B cell (primary cell): ENCODE results near the gene GGCT. TPM values are rescaled to one million over a fixed set of nuclear protein-coding genes. Genes with fewer than 3 reads are reported as not detected.
"Not testable (repeated sequence)": the region's sequence is repeated elsewhere in the genome, so short reads cannot be mapped to it uniquely, and the experiment has no call there.

Experiments
- ATAC-seq: fragments of 200-7000 bp; cut with Tn5 transposase; one replicate; pipeline ENCODE4 v1.10.0; 2021; ENCODE audit warnings: low read depth, mild to moderate bottlenecking, moderate number of reproducible peaks, moderate library complexity
- CTCF ChIA-PET: fragments of 350-600 bp; sonication (Branson Sonifier 250); formaldehyde crosslinking; loops from one replicate; lab custom pipeline; 2021; ENCODE audit warnings: antibody characterized with exemption, inconsistent platforms; lab: Charles Lee
- POLR2A ChIA-PET: fragments of 350-600 bp; sonication (Branson Sonifier 250); formaldehyde crosslinking; loops from one replicate; lab custom pipeline; 2021; ENCODE audit warnings: antibody characterized with exemption; lab: Charles Lee
- DNase-seq: peaks from one replicate; pipeline ENCODE4 v3.0.0; 2013
- H2AFZ ChIP-seq: 2 replicates; pipeline ENCODE4 v1.6.1; 2012; ENCODE audit warnings: mild to moderate bottlenecking, low read depth, low read length; ENCODE audit not compliant: insufficient read depth, poor library complexity, severe bottlenecking
- H3K27ac ChIP-seq, 2 donors: 1 replicate in 1 of 2; 2 replicates in 1 of 2; pipeline ENCODE4 v1.5.1; 2012 to 2013; ENCODE audit warnings: low read length in 2 of 2, mild to moderate bottlenecking in 2 of 2, moderate library complexity in 1 of 2
- H3K27me3 ChIP-seq, 4 experiments: fragments of 200-600 bp in 1 of 4; sonication (generic) in 1 of 4; replicated peaks in 1 of 4; 1 replicate in 2 of 4; 2 replicates in 2 of 4; pipeline versions ENCODE4 v1.6.1 to v1.7.0; 2013 to 2016; ENCODE audit warnings: low read length in 3 of 4, mild to moderate bottlenecking in 2 of 4, mixed read lengths in 1 of 4, moderate library complexity in 1 of 4; ENCODE audit not compliant: insufficient read depth in 4 of 4, control insufficient read depth in 3 of 4; ENCODE audit errors: control extremely low read depth in 1 of 4
- H3K36me3 ChIP-seq, 2 experiments: replicated peaks in 1 of 2; 1 replicate in 1 of 2; 2 replicates in 1 of 2; pipeline versions ENCODE4 v1.6.1 to v1.7.1; 2013; ENCODE audit warnings: low read length in 1 of 2; ENCODE audit not compliant: insufficient read depth in 2 of 2, control insufficient read depth in 1 of 2; ENCODE audit errors: control extremely low read depth in 1 of 2, extremely low read depth in 1 of 2
- H3K4me1 ChIP-seq, 2 donors: fragments of 200-600 bp in 1 of 2; sonication (generic) in 1 of 2; 1 replicate in 1 of 2; 2 replicates in 1 of 2; pipeline versions ENCODE4 v1.5.1 to v1.6.1; 2013 to 2017; ENCODE audit warnings: low read length in 2 of 2; ENCODE audit not compliant: control insufficient read depth in 2 of 2, insufficient read depth in 2 of 2
- H3K4me2 ChIP-seq: replicated peaks from 2 replicates; pipeline ENCODE3; 2012; ENCODE audit warnings: mild to moderate bottlenecking, low read depth, low read length; ENCODE audit not compliant: poor library complexity, severe bottlenecking
- H3K4me3 ChIP-seq, 5 experiments: fragments of 200-600 bp in 1 of 5; sonication (generic) in 1 of 5; 1 replicate in 3 of 5; 2 replicates in 2 of 5; pipeline versions ENCODE4 v1.5.1 to v1.7.0; 2011 to 2016; ENCODE audit warnings: low read length in 4 of 5, mild to moderate bottlenecking in 4 of 5, low read depth in 2 of 5, control low read depth in 1 of 5, moderate library complexity in 1 of 5; ENCODE audit not compliant: insufficient read depth in 1 of 5; ENCODE audit errors: control extremely low read depth in 1 of 5, extremely low read depth in 1 of 5
- H3K79me2 ChIP-seq: fragments of 200-600 bp; sonication (generic); one replicate; pipeline ENCODE4 v1.6.0; 2016; ENCODE audit warnings: low read length; ENCODE audit not compliant: control insufficient read depth, insufficient read depth
- H3K9ac ChIP-seq: fragments of 200-600 bp; sonication (generic); 2 replicates; pipeline ENCODE4 v1.6.1; 2017; ENCODE audit warnings: mild to moderate bottlenecking, low read length, moderate library complexity
- H3K9me3 ChIP-seq, 3 donors: one replicate each; pipeline versions ENCODE4 v1.6.1 to v1.7.1; 2013; ENCODE audit warnings: low read length in 2 of 3; ENCODE audit not compliant: control insufficient read depth in 2 of 3, insufficient read depth in 1 of 3; ENCODE audit errors: control extremely low read depth in 1 of 3
- H4K20me1 ChIP-seq: 2 replicates; pipeline ENCODE4 v1.6.0; 2012; ENCODE audit warnings: mild to moderate bottlenecking, low read length; ENCODE audit not compliant: insufficient read depth, control insufficient read depth, poor library complexity, severe bottlenecking
- H3K27ac Mint-ChIP-seq: one replicate; pipeline ENCODE4 v1.8.0; 2021; ENCODE audit warnings: mixed read lengths
- H3K27me3 Mint-ChIP-seq: one replicate; pipeline ENCODE4 v1.8.0; 2021; ENCODE audit warnings: mixed read lengths
- H3K4me1 Mint-ChIP-seq: one replicate; pipeline ENCODE4 v1.8.0; 2021; ENCODE audit warnings: mixed read lengths
- H3K4me3 Mint-ChIP-seq: one replicate; pipeline ENCODE4 v1.8.0; 2021; ENCODE audit warnings: mixed read lengths
- H3K9me3 Mint-ChIP-seq: one replicate; pipeline ENCODE4 v1.8.0; 2022; ENCODE audit warnings: mixed read lengths; ENCODE audit not compliant: insufficient read depth
- EZH2 ChIP-seq: IDR thresholded peaks from 2 replicates; pipeline ENCODE4 v1.6.1; 2012; ENCODE audit warnings: borderline replicate concordance, low read depth, mild to moderate bottlenecking, moderate library complexity, low read length; ENCODE audit not compliant: insufficient read depth, poor library complexity, severe bottlenecking
- WGBS: methylation state at CpG from one replicate; pipeline ENCODE4 v1.1.5; 2013; ENCODE audit warnings: missing lambda C conversion rate; ENCODE audit not compliant: insufficient coverage; 5-methylcytosine and 5-hydroxymethylcytosine counted together
- intact Hi-C: fragments of 100-400 bp; cut with micrococcal nuclease; formaldehyde crosslinking; loops from one replicate; pipeline ENCODE4 v1.10.0; 2022
- polyA plus RNA-seq: library from polyadenylated mRNA; depleted of rRNA; stranded (reverse); fragments of >200 nt; gene quantifications from 2 replicates; pipeline ENCODE4 v1.2.3, GENCODE V29; 2012
- total RNA-seq, 2 donors: library from RNA; stranded (reverse); fragments of 120-200 nt in 1 of 2; gene quantifications; 1 replicate in 1 of 2; 2 replicates in 1 of 2; pipeline versions ENCODE4 v1.2.3 to v1.2.4, GENCODE V29; 2013 to 2022
- TF ChIP-seq, protein P1 (sequence below): fragments of 200-600 bp; IDR thresholded peaks from one replicate; pipeline ENCODE4 v1.8.0; 2022; ENCODE audit warnings: antibody characterized with exemption, mild to moderate bottlenecking

The GGCT gene
- total and polyA plus RNA-seq, 2 donors (not counting 1 experiment from before 2014, with no cell fraction given), result 8.1 to 12.5 TPM

DNA sequence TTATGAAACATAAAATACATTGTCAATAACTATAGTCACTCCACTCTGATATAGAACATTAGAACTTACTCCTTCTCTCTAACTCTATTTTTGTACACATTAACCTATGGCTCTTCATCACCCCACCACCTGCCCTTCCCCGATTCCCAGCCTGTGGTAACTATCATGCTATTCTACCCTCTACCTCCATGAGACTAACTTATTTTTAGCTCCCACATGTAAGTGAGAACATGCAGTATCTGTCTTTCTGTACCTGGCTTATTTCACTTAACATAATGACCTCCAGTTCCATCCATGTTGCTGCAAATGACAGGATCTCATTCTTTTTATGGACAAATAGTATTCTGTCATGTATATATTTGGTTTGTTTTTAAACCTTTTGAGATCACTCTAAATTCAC lies 17.3 kb downstream of the GGCT start:
- ChIA-PET POLR2A (no interaction called here), CTCF (no interaction called here)
- Histone ChIP-seq H3K27me3 (no peaks in the 10 kb centered on the region), H2AFZ (no peak overlapping the region), H3K79me2 (no peaks in the 10 kb centered on the region), H3K9me3 (peaks cover 0 to 4% (median 4%) of the 10 kb centered on the region in 3 donors), H3K4me3 (no peak overlapping the region), H3K27ac (no peak overlapping the region), H3K4me1 (no peaks in the 10 kb centered on the region), H3K4me2 (no peak overlapping the region), H3K9ac (no peak overlapping the region), H4K20me1 (no peaks in the 10 kb centered on the region), H3K36me3 (no peaks in the 10 kb centered on the region)
- no peak overlapping the region for H3K4me3 Mint-ChIP-seq
- WGBS, result 100% methylated on average over 1 of the region's 1 CpG
- no peaks in the 10 kb centered on the region for H3K4me1 Mint-ChIP-seq
- H3K9me3 Mint-ChIP-seq, result no peaks in the 10 kb centered on the region
- H3K27ac Mint-ChIP-seq, result no peak overlapping the region
- peaks cover 4% of the 10 kb centered on the region for H3K27me3 Mint-ChIP-seq
- DNase-seq (no peak), ATAC-seq (no peak)
- intact Hi-C loops, result no loop called here
- TF ChIP-seq, protein P1, sequence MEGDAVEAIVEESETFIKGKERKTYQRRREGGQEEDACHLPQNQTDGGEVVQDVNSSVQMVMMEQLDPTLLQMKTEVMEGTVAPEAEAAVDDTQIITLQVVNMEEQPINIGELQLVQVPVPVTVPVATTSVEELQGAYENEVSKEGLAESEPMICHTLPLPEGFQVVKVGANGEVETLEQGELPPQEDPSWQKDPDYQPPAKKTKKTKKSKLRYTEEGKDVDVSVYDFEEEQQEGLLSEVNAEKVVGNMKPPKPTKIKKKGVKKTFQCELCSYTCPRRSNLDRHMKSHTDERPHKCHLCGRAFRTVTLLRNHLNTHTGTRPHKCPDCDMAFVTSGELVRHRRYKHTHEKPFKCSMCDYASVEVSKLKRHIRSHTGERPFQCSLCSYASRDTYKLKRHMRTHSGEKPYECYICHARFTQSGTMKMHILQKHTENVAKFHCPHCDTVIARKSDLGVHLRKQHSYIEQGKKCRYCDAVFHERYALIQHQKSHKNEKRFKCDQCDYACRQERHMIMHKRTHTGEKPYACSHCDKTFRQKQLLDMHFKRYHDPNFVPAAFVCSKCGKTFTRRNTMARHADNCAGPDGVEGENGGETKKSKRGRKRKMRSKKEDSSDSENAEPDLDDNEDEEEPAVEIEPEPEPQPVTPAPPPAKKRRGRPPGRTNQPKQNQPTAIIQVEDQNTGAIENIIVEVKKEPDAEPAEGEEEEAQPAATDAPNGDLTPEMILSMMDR, result no peak
- TF ChIP-seq EZH2, result no peak

DNA sequence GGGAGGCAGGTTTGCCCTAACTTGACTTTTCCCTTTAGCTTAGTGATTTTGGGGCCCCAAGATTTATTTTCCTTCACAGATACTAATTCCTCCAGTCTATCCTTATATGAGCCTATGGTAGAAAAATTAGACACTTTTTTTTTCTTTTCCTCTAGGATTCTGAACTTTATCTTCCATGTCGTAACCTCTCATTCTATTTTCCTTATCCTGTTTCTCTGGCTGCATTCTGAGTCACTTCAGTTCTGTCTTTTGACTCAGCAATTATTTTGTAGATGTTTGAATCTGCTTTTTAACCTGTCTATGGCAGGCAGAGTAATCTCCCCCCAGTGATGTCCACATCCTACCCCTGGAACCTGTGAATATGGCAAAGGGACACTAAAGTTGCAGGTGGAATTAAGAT lies 19.0 kb downstream of the GGCT start:
- H3K4me3 Mint-ChIP-seq, result no peak overlapping the region
- H3K27me3 ChIP-seq, result no peaks in the 10 kb centered on the region
- H3K9me3 ChIP-seq, result peaks cover 0 to 4% (median 0%) of the 10 kb centered on the region in 3 donors
- no peak for TF ChIP-seq EZH2
- TF ChIP-seq, protein P1, result no peak
- ChIA-PET POLR2A (no interaction called here), CTCF (no interaction called here)
- H3K4me3 ChIP-seq, result no peak overlapping the region
- no peak overlapping the region for H2AFZ ChIP-seq
- H3K79me2 ChIP-seq, result no peaks in the 10 kb centered on the region
- no peak overlapping the region for H3K27ac Mint-ChIP-seq
- no CpG with 5 or more reads among the region's 1 CpG for WGBS
- H3K9me3 Mint-ChIP-seq, result no peaks in the 10 kb centered on the region
- H3K27ac ChIP-seq, result no peak overlapping the region
- ATAC-seq (no peak), DNase-seq (no peak)
- no peak overlapping the region for H3K4me2 ChIP-seq
- no peaks in the 10 kb centered on the region for H4K20me1 ChIP-seq
- no peak overlapping the region for H3K9ac ChIP-seq
- H3K4me1 Mint-ChIP-seq, result no peaks in the 10 kb centered on the region
- H3K27me3 Mint-ChIP-seq, result no peaks in the 10 kb centered on the region
- intact Hi-C loops, result no loop called here
- H3K4me1 ChIP-seq, result no peaks in the 10 kb centered on the region
- H3K36me3 ChIP-seq, result no peaks in the 10 kb centered on the region

DNA sequence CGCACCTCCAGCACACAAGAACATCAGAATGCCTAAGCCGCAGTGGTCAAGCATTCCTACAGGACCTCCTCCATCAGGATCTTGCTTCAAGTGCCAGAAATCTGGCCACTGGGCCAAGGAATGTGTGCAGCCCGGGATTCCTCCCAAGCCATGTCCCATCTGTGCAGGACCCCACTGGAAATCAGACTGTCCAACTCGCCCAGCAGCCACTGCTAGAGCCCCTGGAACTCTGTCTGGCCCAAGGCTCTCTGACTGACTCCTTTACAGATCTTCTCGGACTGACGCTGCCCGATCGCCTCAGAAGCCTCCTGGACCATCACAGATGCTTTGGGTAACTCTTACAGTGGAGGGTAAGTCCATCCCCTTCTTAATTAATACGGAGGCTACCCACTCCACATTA lies 23.2 kb downstream of the GGCT start:
- intact Hi-C loops, ATAC-seq, H3K9ac ChIP-seq, H3K27ac ChIP-seq, H3K4me3 Mint-ChIP-seq, DNase-seq, H2AFZ ChIP-seq, H4K20me1 ChIP-seq, H3K36me3 ChIP-seq, H3K27ac Mint-ChIP-seq, H3K27me3 Mint-ChIP-seq, POLR2A ChIA-PET, H3K9me3 ChIP-seq, H3K27me3 ChIP-seq, CTCF ChIA-PET, H3K4me2 ChIP-seq, H3K9me3 Mint-ChIP-seq, H3K4me3 ChIP-seq: not testable (repeated sequence)
- H3K4me1 ChIP-seq, result peaks cover 21 to 25% of the 10 kb centered on the region in 2 donors
- H3K4me1 Mint-ChIP-seq, result peaks cover 31% of the 10 kb centered on the region
- H3K79me2 ChIP-seq, result peaks cover 24% of the 10 kb centered on the region
- WGBS, result 93% methylated on average over 8 of the region's 9 CpGs
